Hepatocyte (in vitro differentiated cells): ENCODE data around the gene PDGFRB.

Source experiments
- EZH2 ChIP-seq: fragments of 200-600 bp; sonication (generic); IDR thresholded peaks from 2 replicates; pipeline ENCODE4 v1.6.1; 2016; ENCODE audit warnings: antibody characterized with exemption, mild to moderate bottlenecking, borderline replicate concordance
- TF ChIP-seq, protein P1 (sequence below): fragments of 200-600 bp; sonication (generic); IDR thresholded peaks from 2 replicates; pipeline ENCODE4 v1.5.1; 2016; ENCODE audit warnings: antibody characterized with exemption, mild to moderate bottlenecking; ENCODE audit not compliant: poor library complexity

- no peak for TF ChIP-seq EZH2
- TF ChIP-seq, protein P1, sequence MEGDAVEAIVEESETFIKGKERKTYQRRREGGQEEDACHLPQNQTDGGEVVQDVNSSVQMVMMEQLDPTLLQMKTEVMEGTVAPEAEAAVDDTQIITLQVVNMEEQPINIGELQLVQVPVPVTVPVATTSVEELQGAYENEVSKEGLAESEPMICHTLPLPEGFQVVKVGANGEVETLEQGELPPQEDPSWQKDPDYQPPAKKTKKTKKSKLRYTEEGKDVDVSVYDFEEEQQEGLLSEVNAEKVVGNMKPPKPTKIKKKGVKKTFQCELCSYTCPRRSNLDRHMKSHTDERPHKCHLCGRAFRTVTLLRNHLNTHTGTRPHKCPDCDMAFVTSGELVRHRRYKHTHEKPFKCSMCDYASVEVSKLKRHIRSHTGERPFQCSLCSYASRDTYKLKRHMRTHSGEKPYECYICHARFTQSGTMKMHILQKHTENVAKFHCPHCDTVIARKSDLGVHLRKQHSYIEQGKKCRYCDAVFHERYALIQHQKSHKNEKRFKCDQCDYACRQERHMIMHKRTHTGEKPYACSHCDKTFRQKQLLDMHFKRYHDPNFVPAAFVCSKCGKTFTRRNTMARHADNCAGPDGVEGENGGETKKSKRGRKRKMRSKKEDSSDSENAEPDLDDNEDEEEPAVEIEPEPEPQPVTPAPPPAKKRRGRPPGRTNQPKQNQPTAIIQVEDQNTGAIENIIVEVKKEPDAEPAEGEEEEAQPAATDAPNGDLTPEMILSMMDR: no peak
These were observed 26.2 kb downstream of the PDGFRB start for GRCh38 chr5:150129454-150129812.
